Chondrocyte (in vitro differentiated cells): ENCODE measurements around the gene PAX6. TPM values are rescaled to one million over a fixed set of nuclear protein-coding genes. Genes with fewer than 3 reads are reported as not detected.

Experiments used
- DNase-seq: peaks from one replicate; pipeline ENCODE4 v3.0.0; 2021; ENCODE audit warnings: mixed read lengths, low spot score
- H3K27ac Mint-ChIP-seq: one replicate; pipeline ENCODE4 v1.8.0; 2021; ENCODE audit warnings: mild to moderate bottlenecking, moderate library complexity, mixed read lengths; ENCODE audit not compliant: unreplicated experiment
- H3K27me3 Mint-ChIP-seq: 2 replicates; pipeline ENCODE4 v1.8.0; 2021; ENCODE audit warnings: low read depth, mixed read lengths
- H3K36me3 Mint-ChIP-seq: 2 replicates; pipeline ENCODE4 v1.8.0; 2021; ENCODE audit warnings: low read depth, mixed read lengths
- H3K4me1 Mint-ChIP-seq: 2 replicates; pipeline ENCODE4 v1.8.0; 2021; ENCODE audit warnings: low read depth, mild to moderate bottlenecking, mixed read lengths
- H3K4me3 Mint-ChIP-seq: one replicate; pipeline ENCODE4 v1.8.0; 2021; ENCODE audit warnings: mild to moderate bottlenecking, moderate library complexity, mixed read lengths; ENCODE audit not compliant: unreplicated experiment
- H3K9me3 Mint-ChIP-seq: 2 replicates; pipeline ENCODE4 v1.8.0; 2021; ENCODE audit warnings: low read depth, mixed read lengths
- CTCF ChIP-seq: fragments of 200-600 bp; sonication (generic); IDR thresholded peaks from 2 replicates; pipeline ENCODE4 v1.5.0; 2021; ENCODE audit warnings: antibody characterized with exemption, mild to moderate bottlenecking, moderate library complexity
- total RNA-seq: library from RNA; stranded (reverse); gene quantifications from 3 replicates; pipeline ENCODE4 v1.2.1, GENCODE V29; 2021

Gene PAX6
- total RNA-seq, 1 donor from 2014 or later = not detected

- no peak overlapping the region for H3K27ac Mint-ChIP-seq
- peaks cover 22% of the 10 kb centered on the region for H3K4me1 Mint-ChIP-seq
- no peak for DNase-seq
- H3K36me3 Mint-ChIP-seq = peaks cover 4% of the 10 kb centered on the region
- no peak for TF ChIP-seq CTCF
- H3K9me3 Mint-ChIP-seq = no peaks in the 10 kb centered on the region
- H3K4me3 Mint-ChIP-seq = peak overlapping the region; percentile 37
- peaks cover 70% of the 10 kb centered on the region for H3K27me3 Mint-ChIP-seq
Measured at GRCh38 chr11:31798057-31798553, 13.0 kb downstream of the PAX6 start.

GRCh38 chr11:31797190-31798056 lies 13.7 kb downstream of the PAX6 start:
- no peak for TF ChIP-seq CTCF
- no peak for DNase-seq
- H3K4me3 Mint-ChIP-seq = peak overlapping the region; percentile 37
- H3K9me3 Mint-ChIP-seq = no peaks in the 10 kb centered on the region
- H3K27me3 Mint-ChIP-seq = peaks cover 63% of the 10 kb centered on the region
- H3K36me3 Mint-ChIP-seq = peaks cover 4% of the 10 kb centered on the region
- no peak overlapping the region for H3K27ac Mint-ChIP-seq
- peaks cover 22% of the 10 kb centered on the region for H3K4me1 Mint-ChIP-seq

GRCh38 chr11:31796499-31797189 lies 14.5 kb downstream of the PAX6 start:
- no peak overlapping the region for H3K27ac Mint-ChIP-seq
- DNase-seq = no peak
- no peak overlapping the region for H3K4me3 Mint-ChIP-seq
- H3K27me3 Mint-ChIP-seq = peaks cover 58% of the 10 kb centered on the region
- H3K4me1 Mint-ChIP-seq = peaks cover 22% of the 10 kb centered on the region
- TF ChIP-seq CTCF = no peak
- peaks cover 4% of the 10 kb centered on the region for H3K36me3 Mint-ChIP-seq
- H3K9me3 Mint-ChIP-seq = no peaks in the 10 kb centered on the region

- Mint-ChIP-seq H3K36me3 (peaks cover 4% of the 10 kb centered on the region), H3K27me3 (peaks cover 51% of the 10 kb centered on the region), H3K9me3 (no peaks in the 10 kb centered on the region), H3K27ac (no peak overlapping the region), H3K4me3 (no peak overlapping the region), H3K4me1 (peaks cover 22% of the 10 kb centered on the region)
- no peak for TF ChIP-seq CTCF
- no peak for DNase-seq
Measured at GRCh38 chr11:31795706-31796498, 15.2 kb downstream of the PAX6 start.

- Mint-ChIP-seq H3K4me1 (peaks cover 17% of the 10 kb centered on the region), H3K9me3 (no peaks in the 10 kb centered on the region), H3K36me3 (peaks cover 2% of the 10 kb centered on the region), H3K27ac (no peak overlapping the region), H3K27me3 (peaks cover 42% of the 10 kb centered on the region), H3K4me3 (no peak overlapping the region)
- TF ChIP-seq CTCF = no peak
- DNase-seq = no peak
Measured at GRCh38 chr11:31794548-31794947, 16.6 kb downstream of the PAX6 start.
